IMR-90 (cell line): Measurements from ENCODE around the gene AGAP1. TPM values are rescaled to one million over a fixed set of nuclear protein-coding genes. Genes with fewer than 3 reads are reported as not detected.

Experiments used
- ATAC-seq: fragments of 200-7000 bp; cut with Tn5 transposase; 2 replicates; pipeline ENCODE4 v1.9.1; 2020; ENCODE audit warnings: low read depth, mild to moderate bottlenecking, moderate library complexity
- BruUV-seq: library from RNA; stranded (reverse); fragments of 400-500 nt; replicated peaks from 2 replicates; lab custom pipeline; 2021; lab: Mats Ljungman, UMichigan
- CTCF ChIA-PET: fragments of 300-600 bp; formaldehyde crosslinking; extraction: SDS; loops from one replicate; lab custom pipeline; 2021; ENCODE audit warnings: antibody characterized with exemption; lab: Yijun Ruan, JAX
- POLR2A ChIA-PET: fragments of 300-600 bp; sonication (Branson Sonifier 250); formaldehyde crosslinking; loops from one replicate; lab custom pipeline; 2022; ENCODE audit warnings: antibody characterized with exemption; ENCODE audit not compliant: unreplicated experiment; lab: Charles Lee
- DNase-seq: peaks from one replicate; pipeline ENCODE4 v3.0.0; 2013
- H2AFZ ChIP-seq: replicated peaks from 2 replicates; pipeline ENCODE3; 2013; ENCODE audit warnings: low read length, mild to moderate bottlenecking; ENCODE audit not compliant: poor library complexity
- H2AK5ac ChIP-seq: 2 replicates; pipeline ENCODE4 v1.6.1; 2013; ENCODE audit warnings: low read depth, low read length, inconsistent platforms
- H2AK9ac ChIP-seq: replicated peaks from 2 replicates; pipeline ENCODE3; 2013; ENCODE audit warnings: mild to moderate bottlenecking, low read depth, low read length, moderate library complexity; ENCODE audit not compliant: poor library complexity
- H2BK120ac ChIP-seq: 2 replicates; pipeline ENCODE4 v1.6.1; 2013; ENCODE audit warnings: low read depth, low read length, inconsistent platforms
- H2BK15ac ChIP-seq: 3 replicates; pipeline ENCODE4 v1.6.1; 2013; ENCODE audit warnings: low read depth, low read length, inconsistent platforms
- H2BK20ac ChIP-seq: 2 replicates; pipeline ENCODE4 v1.6.1; 2013; ENCODE audit warnings: low read depth, mild to moderate bottlenecking, inconsistent platforms, low read length, moderate library complexity
- H2BK5ac ChIP-seq: 2 replicates; pipeline ENCODE4 v1.6.1; 2013; ENCODE audit warnings: mild to moderate bottlenecking, low read depth, low read length, inconsistent platforms; ENCODE audit not compliant: poor library complexity, severe bottlenecking
- H3K14ac ChIP-seq: replicated peaks from 2 replicates; pipeline ENCODE4 v1.6.1; 2013; ENCODE audit warnings: low read depth, low read length, inconsistent platforms
- H3K18ac ChIP-seq: 2 replicates; pipeline ENCODE4 v1.6.1; 2013; ENCODE audit warnings: low read depth, low read length, control low read depth
- H3K23ac ChIP-seq: 2 replicates; pipeline ENCODE4 v1.6.1; 2013; ENCODE audit warnings: low read depth, low read length, inconsistent platforms
- H3K27ac ChIP-seq: 2 replicates; pipeline ENCODE4 v1.5.1; 2013; ENCODE audit warnings: mild to moderate bottlenecking, control low read depth, low read length; ENCODE audit not compliant: insufficient read depth
- H3K27me3 ChIP-seq: 2 replicates; pipeline ENCODE4 v1.6.1; 2013; ENCODE audit warnings: low read length; ENCODE audit not compliant: control insufficient read depth, insufficient read depth
- H3K36me3 ChIP-seq: 2 replicates; pipeline ENCODE4 v1.6.1; 2013; ENCODE audit warnings: low read length, mixed read lengths; ENCODE audit not compliant: control insufficient read depth, insufficient read depth
- H3K4ac ChIP-seq: 2 replicates; pipeline ENCODE4 v1.6.1; 2013; ENCODE audit warnings: low read depth, low read length, inconsistent platforms
- H3K4me1 ChIP-seq: 2 replicates; pipeline ENCODE4 v1.6.1; 2013; ENCODE audit warnings: low read length, mixed read lengths; ENCODE audit not compliant: control insufficient read depth, insufficient read depth
- H3K4me2 ChIP-seq: 2 replicates; pipeline ENCODE4 v1.6.1; 2013; ENCODE audit warnings: low read depth, mild to moderate bottlenecking, control low read depth, low read length, moderate library complexity
- H3K4me3 ChIP-seq: 2 replicates; pipeline ENCODE4 v1.5.1; 2013; ENCODE audit warnings: low read depth, mild to moderate bottlenecking, control low read depth, low read length, moderate library complexity; ENCODE audit not compliant: insufficient read depth
- H3K56ac ChIP-seq: 2 replicates; pipeline ENCODE4 v1.6.1; 2013; ENCODE audit warnings: low read length, inconsistent platforms; ENCODE audit not compliant: insufficient read depth; ENCODE audit errors: extremely low read depth
- H3K79me1 ChIP-seq, 2 experiments: 2 replicates each; pipeline ENCODE4 v1.6.1; 2013; ENCODE audit warnings: low read length in 2 of 2, inconsistent platforms in 1 of 2, low read depth in 1 of 2
- H3K9ac ChIP-seq: 2 replicates; pipeline ENCODE4 v1.6.1; 2013; ENCODE audit warnings: low read depth, low read length, control low read depth
- H3K9me1 ChIP-seq: 2 replicates; pipeline ENCODE4 v1.6.1; 2013; ENCODE audit warnings: low read length, inconsistent platforms; ENCODE audit not compliant: insufficient read depth
- H3K9me3 ChIP-seq: 2 replicates; pipeline ENCODE4 v1.6.1; 2013; ENCODE audit warnings: low read length; ENCODE audit not compliant: control insufficient read depth, insufficient read depth
- H4K20me1 ChIP-seq: 2 replicates; pipeline ENCODE4 v1.6.1; 2013; ENCODE audit warnings: low read length, inconsistent platforms; ENCODE audit not compliant: insufficient read depth
- H4K5ac ChIP-seq: 2 replicates; pipeline ENCODE4 v1.6.1; 2013; ENCODE audit warnings: mild to moderate bottlenecking, low read depth, low read length, control low read depth
- H4K8ac ChIP-seq, 2 experiments: 2 replicates each; pipeline ENCODE4 v1.6.1; 2013; ENCODE audit warnings: low read depth in 2 of 2, low read length in 2 of 2, control low read depth in 1 of 2, inconsistent platforms in 1 of 2
- H4K91ac ChIP-seq: 2 replicates; pipeline ENCODE4 v1.6.1; 2013; ENCODE audit warnings: low read depth, low read length, inconsistent platforms; ENCODE audit not compliant: insufficient read depth
- CEBPB ChIP-seq: IDR thresholded peaks from 2 replicates; pipeline ENCODE4 v1.6.1; 2012; ENCODE audit warnings: low read depth, low read length, improper control_type of control experiment
- MAFK ChIP-seq: IDR thresholded peaks from 2 replicates; pipeline ENCODE4 v1.6.1; 2012; ENCODE audit warnings: low read depth, low read length, improper control_type of control experiment
- WGBS, 2 experiments: methylation state at CpG; one replicate each; pipeline versions ENCODE4 v1.1.5 to v1.1.7; 2013; ENCODE audit warnings: missing lambda C conversion rate in 2 of 2; ENCODE audit not compliant: insufficient read length in 1 of 2; ENCODE audit errors: extremely low coverage in 2 of 2; 5-methylcytosine and 5-hydroxymethylcytosine counted together
- dilution Hi-C: fragments of 300-500 bp; cut with HindIII; formaldehyde crosslinking; loops from one replicate; pipeline ENCODE4 v1.14.3; 2018; ENCODE audit warnings: low sequenced_read_pairs; ENCODE audit not compliant: unreplicated experiment
- in situ Hi-C: fragments of 300-500 bp; cut with MboI; formaldehyde crosslinking; loops from 3 replicates; pipeline ENCODE4 v1.14.3; 2019; ENCODE audit warnings: low sequenced_read_pairs, inconsistent platforms, mixed read lengths
- intact Hi-C: fragments of 100-400 bp; cut with micrococcal nuclease; formaldehyde crosslinking; loops from 2 replicates; pipeline ENCODE4 v1.10.0; 2022
- polyA plus RNA-seq, 3 experiments: library from polyadenylated mRNA; depleted of rRNA; stranded (reverse); fragments of >200 nt; gene quantifications; 2 replicates each; pipeline ENCODE4 v1.2.3, GENCODE V29; 2012; ENCODE audit warnings: low replicate concordance in 1 of 3
- total RNA-seq: library from RNA; depleted of rRNA; stranded (reverse); fragments of >200 nt; gene quantifications from 2 replicates; pipeline ENCODE4 v1.2.3, GENCODE V29; 2012

Gene AGAP1
- total and polyA plus RNA-seq, 2 of the 4 experiments (the other 2 are of a cell fraction): 15.1 to 16.4 TPM

DNA sequence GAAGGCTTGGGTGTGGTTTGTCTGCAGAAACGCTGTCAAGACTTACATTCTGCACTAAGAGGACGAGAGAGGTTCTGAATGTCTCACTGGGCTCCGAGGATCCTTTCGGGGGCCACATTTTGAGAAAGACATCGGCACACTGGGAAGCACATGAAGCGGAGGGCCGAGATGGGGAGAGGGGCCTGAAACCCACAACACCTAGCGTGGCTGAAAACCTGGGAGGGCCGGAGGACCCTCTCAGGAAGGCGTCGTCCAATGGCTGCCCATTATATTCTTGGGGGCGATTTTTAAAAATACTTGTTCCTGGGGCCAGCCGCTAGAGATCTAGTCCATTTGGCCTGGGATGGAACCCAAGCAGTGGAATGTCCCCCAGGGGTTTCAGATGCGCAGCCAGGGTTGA is 444.8 kb downstream of the AGAP1 start:
- in situ Hi-C loops (no loop called here), intact Hi-C loops (no loop called here)
- no TSS peak for BruUV-seq

More for the DNA sequence above, 444.8 kb downstream of the AGAP1 start:
- H3K23ac ChIP-seq: no peak overlapping the region
- no peak for TF ChIP-seq MAFK
- TF ChIP-seq CEBPB: no peak
- no peak overlapping the region for H3K4me3 ChIP-seq
- no peak for ATAC-seq
- H3K56ac ChIP-seq: no peak overlapping the region
- H3K36me3 ChIP-seq: no peaks in the 10 kb centered on the region; the same call in 1 of the 2 replicates
- dilution Hi-C loops: no loop called here
- H4K20me1 ChIP-seq: peaks cover 9% of the 10 kb centered on the region; the same call in 1 of the 2 replicates
- H3K27me3 ChIP-seq: no peaks in the 10 kb centered on the region
- H4K91ac ChIP-seq: no peak overlapping the region
- 86% methylated on average over 7 of the region's 14 CpGs; no CpG with 5 or more reads in 1 of the 2 experiments for WGBS, 2 experiments
- no peaks in the 10 kb centered on the region for H3K9me3 ChIP-seq
- H3K79me1 ChIP-seq: 0 out of 4 replicates have a peak, but pooled peaks cover 0 to 4% of the 10 kb centered on the region in 2 experiments
- CTCF ChIA-PET: no interaction called here
- H2AFZ ChIP-seq: no peak overlapping the region
- no peak overlapping the region for H2BK120ac ChIP-seq
- H2BK20ac ChIP-seq: no peak overlapping the region
- no peak overlapping the region for H3K9ac ChIP-seq
- peaks cover 21% of the 10 kb centered on the region for H3K4me1 ChIP-seq
- no peak overlapping the region for H2AK5ac ChIP-seq
- H3K4me2 ChIP-seq: no peak overlapping the region
- no peak overlapping the region for H4K8ac ChIP-seq
- no peak overlapping the region for H3K14ac ChIP-seq
- peaks cover 26% of the 10 kb centered on the region for H3K9me1 ChIP-seq
- DNase-seq: no peak
- no peak overlapping the region for H2AK9ac ChIP-seq
- no peak overlapping the region for H4K5ac ChIP-seq
- no peak overlapping the region for H3K27ac ChIP-seq
- no peak overlapping the region for H2BK5ac ChIP-seq
- POLR2A ChIA-PET: no interaction called here
- no peak overlapping the region for H3K18ac ChIP-seq
- no peak overlapping the region for H3K4ac ChIP-seq
- H2BK15ac ChIP-seq: no peak overlapping the region
